GM18870 (cell line): ENCODE data around the gene CTNNA2.
"Not testable (repeated sequence)": the region's sequence is repeated elsewhere in the genome, so short reads cannot be mapped to it uniquely, and the experiment has no call there.

Source experiments
- ATAC-seq: cut with Tn5 transposase; IDR thresholded peaks from one replicate; pipeline ENCODE4 v1.9.1; 2021; ENCODE audit warnings: moderate library complexity; ENCODE audit not compliant: unreplicated experiment

The CTNNA2 gene

DNA sequence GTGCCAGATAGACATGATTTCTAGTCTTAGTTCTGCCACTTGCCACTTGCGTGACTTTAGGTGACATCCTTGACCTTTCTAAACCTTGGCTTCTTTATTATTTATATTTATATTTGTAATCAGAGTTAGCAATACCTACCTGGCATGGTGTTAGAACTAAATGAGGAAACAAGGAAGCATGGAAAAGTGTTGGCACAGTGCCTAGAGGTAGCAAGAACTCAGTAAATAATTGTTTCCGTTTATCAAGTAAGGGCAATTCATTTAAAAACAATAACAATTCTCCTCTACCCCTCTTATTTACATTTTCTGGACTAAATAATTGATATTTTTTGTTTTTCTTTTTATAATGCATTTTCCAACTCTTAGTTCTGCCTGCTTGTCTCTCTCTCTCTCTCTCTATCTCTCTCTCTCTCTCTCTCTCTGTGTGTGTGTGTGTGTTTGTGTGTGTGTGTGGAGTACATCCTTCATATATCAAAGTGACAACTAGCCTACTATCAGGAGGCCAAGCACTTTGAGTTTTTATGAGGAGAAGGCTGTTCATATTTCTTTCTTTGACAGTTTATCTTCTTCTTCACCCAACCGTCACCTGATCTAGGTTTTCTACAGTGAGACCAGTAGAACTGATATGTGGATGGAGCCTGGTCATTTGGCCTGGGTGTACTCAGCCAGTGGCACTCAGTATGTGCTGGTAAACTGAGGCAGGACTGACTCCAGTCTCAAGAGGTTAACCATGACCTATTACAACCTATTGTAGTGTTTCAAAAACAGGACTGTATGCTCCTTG lies 657.2 kb downstream of the CTNNA2 start:
- no peak for ATAC-seq

- ATAC-seq: no peak
These were observed 672.2 kb downstream of the CTNNA2 start for GRCh38 chr2:80185091-80185490.

GRCh38 chr2:80186262-80186661 lies 673.4 kb downstream of the CTNNA2 start:
- ATAC-seq: no peak

DNA sequence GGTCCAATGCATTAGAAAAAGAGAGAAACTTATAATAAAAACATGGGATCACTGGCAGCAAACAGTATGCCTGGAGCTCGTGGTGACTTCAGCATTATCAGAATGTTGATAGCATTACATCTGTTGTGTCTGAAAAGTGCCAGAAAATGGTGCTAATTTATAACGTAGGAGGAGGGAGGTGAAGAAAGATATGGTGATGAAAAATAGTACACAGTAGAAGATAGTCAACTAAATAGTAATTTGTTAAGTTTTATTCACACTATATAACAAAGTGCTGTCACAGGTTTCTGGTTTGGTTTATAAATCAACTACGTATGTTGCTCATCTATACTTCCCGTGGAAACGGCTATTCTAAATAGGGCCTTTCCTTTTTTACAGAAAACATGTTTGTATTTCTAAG lies 674.3 kb downstream of the CTNNA2 start:
- no peak for ATAC-seq

DNA sequence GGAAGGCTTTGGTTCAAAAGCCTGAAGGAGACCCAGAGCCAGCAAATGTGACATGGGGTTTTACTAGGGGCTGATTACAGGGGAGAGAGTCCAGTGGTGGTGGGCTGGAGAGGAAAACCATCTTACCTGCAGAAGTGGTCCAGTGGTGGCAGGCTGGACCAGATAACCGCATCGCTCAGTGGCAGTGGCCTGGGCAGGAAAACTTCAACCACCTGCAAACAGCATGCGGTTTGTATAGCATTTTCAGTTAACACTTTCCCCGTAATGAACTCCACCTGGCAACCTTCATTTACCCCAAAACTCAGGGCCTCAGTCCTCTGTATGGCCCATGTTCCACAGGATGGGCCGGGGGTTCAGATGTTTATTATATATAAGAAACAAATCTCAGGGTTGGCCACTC lies 677.3 kb downstream of the CTNNA2 start:
- ATAC-seq: no peak

DNA sequence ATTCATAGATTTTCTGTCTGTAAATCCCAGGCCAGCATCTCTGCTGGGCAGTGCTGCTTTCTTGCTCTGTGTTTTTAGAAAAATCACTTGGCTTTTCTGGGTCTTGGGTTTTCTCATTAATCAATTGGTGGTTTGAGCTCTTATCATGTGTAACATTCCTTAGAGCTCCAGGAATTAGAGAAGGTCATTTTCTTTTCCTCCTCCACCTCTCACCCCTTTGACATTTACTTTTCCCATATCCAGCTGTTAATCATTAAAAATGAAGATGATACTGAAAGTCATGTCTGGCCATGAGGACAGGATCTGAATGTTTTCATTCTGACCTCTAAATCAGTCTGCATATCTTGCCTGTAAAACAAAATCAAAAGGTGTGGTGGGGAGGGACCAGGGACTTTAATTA lies 680.7 kb downstream of the CTNNA2 start:
- ATAC-seq: no peak

- no peak for ATAC-seq
These were observed 682.2 kb downstream of the CTNNA2 start for GRCh38 chr2:80195034-80195433.

- no peak for ATAC-seq
These were observed 685.2 kb downstream of the CTNNA2 start for GRCh38 chr2:80198042-80198441.

GRCh38 chr2:80199504-80199903 lies 686.7 kb downstream of the CTNNA2 start:
- ATAC-seq: no peak

- ATAC-seq: not testable (repeated sequence)
These were observed 691.1 kb downstream of the CTNNA2 start for GRCh38 chr2:80203929-80204328.

GRCh38 chr2:80205498-80205897 lies 692.6 kb downstream of the CTNNA2 start:
- ATAC-seq: no peak

GRCh38 chr2:80209458-80209857 lies 696.6 kb downstream of the CTNNA2 start:
- no peak for ATAC-seq

DNA sequence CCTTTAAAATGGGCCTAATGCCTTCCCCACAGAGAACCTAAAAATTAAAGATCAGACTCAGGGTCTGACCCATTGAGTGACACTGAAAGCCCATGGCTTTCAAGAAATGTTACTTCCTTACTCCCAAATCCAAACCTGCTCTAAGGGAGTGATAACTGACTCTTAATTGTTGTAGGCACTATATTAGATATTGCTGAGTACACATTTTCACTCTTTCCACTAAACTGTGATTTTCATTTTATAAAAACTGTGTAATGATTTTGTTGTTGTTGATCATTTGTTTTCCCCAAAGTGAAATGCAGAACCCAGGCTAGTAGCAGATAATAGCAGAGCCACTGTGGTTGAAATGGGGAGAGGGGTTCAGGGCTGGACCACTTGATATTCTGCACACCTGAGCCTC lies 704.6 kb downstream of the CTNNA2 start:
- no peak for ATAC-seq

GRCh38 chr2:80222644-80223043 lies 709.8 kb downstream of the CTNNA2 start:
- no peak for ATAC-seq

GRCh38 chr2:80231421-80231820 lies 718.6 kb downstream of the CTNNA2 start:
- ATAC-seq: no peak

DNA sequence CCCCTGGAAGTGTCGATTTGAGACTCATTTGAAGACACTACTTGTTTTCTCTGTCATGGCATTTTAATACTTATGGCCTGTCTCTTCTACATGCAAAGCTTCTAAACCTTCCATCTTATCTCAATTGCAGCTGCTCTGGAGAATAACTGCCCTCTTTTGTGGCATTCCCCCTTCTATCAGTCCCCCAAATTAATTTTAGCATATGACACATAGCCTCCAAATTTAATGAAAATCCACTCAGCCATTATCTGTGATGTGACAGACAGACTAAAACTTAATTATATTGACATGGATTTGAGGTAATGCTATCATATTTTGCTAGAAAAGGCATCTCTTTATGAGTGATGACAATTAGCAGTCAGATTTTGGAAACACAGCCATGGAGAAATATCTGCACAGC lies 720.5 kb downstream of the CTNNA2 start:
- ATAC-seq: no peak

GRCh38 chr2:80238692-80239469 lies 726.0 kb downstream of the CTNNA2 start:
- no peak for ATAC-seq

- no peak for ATAC-seq
These were observed 729.6 kb downstream of the CTNNA2 start for GRCh38 chr2:80242355-80242910.

DNA sequence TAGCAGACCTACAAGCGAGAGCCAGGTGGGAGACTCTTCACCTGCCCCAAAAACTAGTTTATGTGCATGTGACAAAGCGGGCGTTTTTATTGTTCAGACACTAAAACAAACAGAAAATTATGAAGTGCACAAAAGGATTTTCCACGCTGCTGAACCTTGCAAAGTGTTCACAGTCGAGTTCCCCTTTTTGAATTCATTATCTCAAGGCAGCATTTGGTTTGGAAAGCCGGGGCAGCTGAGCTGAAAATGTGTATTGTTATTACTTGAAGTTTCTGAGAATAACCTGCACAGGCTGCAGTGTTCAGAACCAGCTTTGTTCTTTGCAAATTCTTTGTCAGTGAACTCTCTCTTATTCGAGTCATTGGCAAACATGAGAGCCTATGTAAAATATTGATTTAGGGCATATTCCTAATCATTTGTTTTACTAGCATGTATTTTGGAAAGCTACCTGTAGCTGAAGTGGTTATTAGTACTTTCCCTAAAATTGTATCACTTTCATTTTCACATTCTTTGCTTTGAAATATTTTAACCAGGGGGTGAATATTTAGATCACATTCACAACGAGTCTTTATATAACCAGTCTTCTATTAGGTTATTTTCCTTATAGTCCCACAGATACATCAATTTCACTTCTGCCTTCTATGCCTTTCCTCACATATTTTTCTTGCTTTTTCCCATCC lies 732.2 kb downstream of the CTNNA2 start:
- ATAC-seq: no peak

GRCh38 chr2:80246534-80246933 lies 733.7 kb downstream of the CTNNA2 start:
- no peak for ATAC-seq

- no peak for ATAC-seq
These were observed 734.5 kb downstream of the CTNNA2 start for GRCh38 chr2:80247339-80247738.
